ENCODE measurements around the gene PIN4. TPM values are rescaled to one million over a fixed set of nuclear protein-coding genes. Genes with fewer than 3 reads are reported as not detected.

PIN4 gene
- total and polyA plus RNA-seq, 2 of the 8 experiments (the other 6 are each of a cell fraction or from before 2014, with no cell fraction given): 4.8 to 9.4 TPM

- H3K4me3 ChIP-seq (ENCODE audit: extremely low read depth in 1 of 4, insufficient read depth in 2 of 4, low read depth in 3 of 4, low read length in 4 of 4): peak overlapping the region in 2 of 4 experiments; percentile 69 to 95; a peak in 2 of 8 replicates
- H4K20me1 ChIP-seq (replicated peaks in 1 of 2; ENCODE audit: control insufficient read depth in 1 of 2, insufficient read depth in 2 of 2, low read length in 2 of 2): no peaks in the 10 kb centered on the region
- no peak overlapping the region for H2BK20ac ChIP-seq (ENCODE audit: low read length)
- no peak overlapping the region for H2BK120ac ChIP-seq (replicated peaks; ENCODE audit: low read depth, low read length)
- H4K91ac ChIP-seq (replicated peaks; ENCODE audit: insufficient read length, low read length): no peak overlapping the region
- no peak overlapping the region for H2BK5ac ChIP-seq (ENCODE audit: low read depth, low read length)
- no peak overlapping the region for H3K18ac ChIP-seq (ENCODE audit: extremely low read depth, low read length)
- no peak overlapping the region for H3K9ac ChIP-seq (replicated peaks in 1 of 4; ENCODE audit: extremely low read depth in 1 of 4, low read depth in 3 of 4, low read length in 3 of 4)
- peaks cover 0 to 5% (median 0%) of the 10 kb centered on the region in 4 experiments; a peak in 1 of 7 replicates for H3K4me1 ChIP-seq (replicated peaks in 1 of 4; ENCODE audit: control insufficient read depth in 3 of 4, insufficient read depth in 4 of 4, low read length in 3 of 4)
- no peak for FAIRE-seq
- WGBS, 2 experiments (ENCODE audit: extremely low coverage in 1 of 2, insufficient coverage in 1 of 2, insufficient read length in 1 of 2, insufficient replicate concordance in 2 of 2, low coverage in 1 of 2, low lambda C conversion rate in 2 of 2, missing lambda C conversion rate in 1 of 2): 92% methylated on average over 1 of the region's 1 CpG; no CpG with 5 or more reads in 1 of the 2 experiments
- H2BK12ac ChIP-seq (ENCODE audit: low read depth, low read length): no peak overlapping the region
- peaks cover 0 to 5% of the 10 kb centered on the region in 2 experiments; a peak in 1 of 4 replicates for H3K9me3 ChIP-seq (ENCODE audit: insufficient read depth in 2 of 2, low read depth in 1 of 2, low read length in 1 of 2)
- DNase-seq (ENCODE audit: low read depth in 1 of 2, low spot score in 2 of 2): no peak
- ChIA-PET POLR2A (ENCODE audit: partially characterized antibody) (interaction anchor here (0.7 to 2.2 kb wide), 9 partner anchors 8 to 245 kb away, joined by 3 to 13 read pairs (median 5); partner anchors contain the start of genes ERCC6L and RPS4X), CTCF (ENCODE audit: partially characterized antibody) (interaction anchor here (1.0 to 1.4 kb wide), 3 partner anchors 53 to 270 kb away, joined by 3 to 4 read pairs (median 3); partner anchors contain the start of gene NHSL2)
- H3K4me2 ChIP-seq (ENCODE audit: insufficient read depth in 1 of 2, low read depth in 2 of 2, low read length in 2 of 2): peak overlapping the region; percentile 46 to 57; a peak in 2 of 4 replicates
- H3K14ac ChIP-seq (ENCODE audit: insufficient read length): no peak overlapping the region
- no peaks in the 10 kb centered on the region for H3K36me3 ChIP-seq (ENCODE audit: control insufficient read depth in 2 of 4, insufficient read depth in 4 of 4, low read length in 3 of 4)
- H2AK5ac ChIP-seq (ENCODE audit: low read depth, low read length): no peak overlapping the region
- H3K27me3 ChIP-seq (replicated peaks in 1 of 4; ENCODE audit: control insufficient read depth in 3 of 4, extremely low read depth in 1 of 4, insufficient read depth in 3 of 4, low read length in 3 of 4): no peaks in the 10 kb centered on the region
- no peaks in the 10 kb centered on the region for H3K23me2 ChIP-seq (ENCODE audit: low read depth, low read length)
- no peak overlapping the region for H4K8ac ChIP-seq (ENCODE audit: extremely low read depth, insufficient read depth, low read length)
- no peak overlapping the region for H3K27ac ChIP-seq (ENCODE audit: low read depth, low read length)
- H3K4ac ChIP-seq (replicated peaks; ENCODE audit: insufficient read length, low read depth, low read length): no peak overlapping the region
- no peak overlapping the region for H3K23ac ChIP-seq (ENCODE audit: insufficient read length)
- peaks cover 3% of the 10 kb centered on the region for H3K79me1 ChIP-seq (ENCODE audit: low read depth, low read length)
- H3K56ac ChIP-seq (replicated peaks; ENCODE audit: insufficient read length, low read depth, low read length): no peak overlapping the region
- H2BK15ac ChIP-seq (ENCODE audit: low read length): no peak overlapping the region
- 0 out of 2 replicates have a peak overlapping the region, but pooled peaks have one; percentile 71 for H2AFZ ChIP-seq (ENCODE audit: low read length)
- H3K79me2 ChIP-seq (ENCODE audit: control insufficient read depth in 1 of 2, insufficient read depth in 2 of 2, low read length in 2 of 2): peaks cover 0 to 16% of the 10 kb centered on the region in 2 experiments; a peak in 3 of 4 replicates
- no peak overlapping the region for H4K5ac ChIP-seq (ENCODE audit: insufficient read length, low read depth, low read length)
- no peak for TF ChIP-seq EGR1 (IDR thresholded peaks at IDR 0.05; ENCODE audit: borderline replicate concordance, low read depth, low read length)
- no peak for TF ChIP-seq SRF (IDR thresholded peaks at IDR 0.05; ENCODE audit: low read depth, low read length)
- no peak for TF ChIP-seq CHD2 (IDR thresholded peaks at IDR 0.05; ENCODE audit: low read length)
- no peak for TF ChIP-seq CBX5 (IDR thresholded peaks at IDR 0.05; ENCODE audit: low read depth, low read length)
- TF ChIP-seq SIX5 (IDR thresholded peaks at IDR 0.05; ENCODE audit: low read depth, low read length): no peak
- no peak for TF ChIP-seq MAFK (IDR thresholded peaks at IDR 0.05; ENCODE audit: low read depth, low read length)
- TF ChIP-seq CTBP2 (IDR thresholded peaks at IDR 0.05; ENCODE audit: borderline replicate concordance, insufficient read depth, insufficient read length, low read length): no peak
- no peak for TF ChIP-seq GTF2F1 (IDR thresholded peaks at IDR 0.05; ENCODE audit: borderline replicate concordance, low read depth, low read length)
- no peak for TF ChIP-seq BRCA1 (IDR thresholded peaks at IDR 0.05; ENCODE audit: low read depth, low read length)
- no peak for TF ChIP-seq SIN3A (conservative IDR thresholded peaks at IDR 0.05 in 1 of 2, IDR thresholded peaks at IDR 0.05 in 1 of 2; ENCODE audit: low read depth in 1 of 2, low read length in 2 of 2)
- no peak for TF ChIP-seq TBP (IDR thresholded peaks at IDR 0.05; ENCODE audit: low read depth, low read length)
- no peak for TF ChIP-seq CREB1 (IDR thresholded peaks at IDR 0.05)
- no peak for TF ChIP-seq ATF2 (IDR thresholded peaks at IDR 0.05; ENCODE audit: low read length)
Observed at GRCh38 chrX:72180539-72180938, 1.0 kb upstream of the PIN4 start.

Measured in H1 (cell line).